ENCODE data around the gene GFRA1. TPM values are rescaled to one million over a fixed set of nuclear protein-coding genes. Genes with fewer than 3 reads are reported as not detected.

GFRA1 gene
- total and polyA plus RNA-seq, 2 donors (not counting 1 experiment from before 2014, with no cell fraction given) = not detected

DNA sequence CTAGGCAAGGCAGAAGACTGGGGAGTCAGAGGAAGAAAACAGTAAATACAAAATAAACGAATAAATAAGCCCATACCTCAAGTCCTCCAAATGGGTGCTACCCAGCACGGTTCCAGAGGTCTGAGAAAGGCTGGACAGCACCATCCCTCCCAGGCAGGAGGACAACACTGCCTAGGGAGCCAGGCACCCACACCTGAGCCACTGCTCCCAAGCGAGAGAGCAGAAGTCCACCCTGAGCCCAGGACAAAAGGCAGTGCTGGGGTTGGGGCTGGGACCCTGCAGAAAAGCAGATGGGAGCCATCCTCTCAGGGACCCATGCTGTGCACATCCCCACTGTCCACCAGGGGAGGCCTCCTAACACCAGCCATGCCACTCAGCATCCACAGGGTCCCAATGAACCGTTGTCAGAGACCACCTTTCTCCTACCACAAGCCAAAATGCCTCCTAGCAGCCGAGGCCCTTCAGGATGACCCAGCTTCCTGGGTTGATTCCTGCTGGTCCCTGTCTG, 16.2 kb downstream of the GFRA1 start:
- ChIA-PET CTCF (no interaction called here), POLR2A (no interaction called here)
- Histone ChIP-seq H3K4me2 (replicated peaks; ENCODE audit: low read depth, low read length, poor library complexity, severe bottlenecking) (no peak overlapping the region), H3K4me1 (ENCODE audit: control insufficient read depth in 2 of 2, insufficient read depth in 2 of 2, low read length in 2 of 2) (no peaks in the 10 kb centered on the region), H3K36me3 (replicated peaks in 1 of 2; ENCODE audit: control extremely low read depth in 1 of 2, control insufficient read depth in 1 of 2, extremely low read depth in 1 of 2, insufficient read depth in 2 of 2, low read length in 1 of 2) (no peaks in the 10 kb centered on the region), H3K27me3 (replicated peaks in 1 of 4; ENCODE audit: control extremely low read depth in 1 of 4, control insufficient read depth in 3 of 4, insufficient read depth in 4 of 4, low read length in 3 of 4) (no peaks in the 10 kb centered on the region), H3K4me3 (ENCODE audit: control extremely low read depth in 1 of 5, extremely low read depth in 1 of 5, insufficient read depth in 1 of 5, low read depth in 2 of 5, low read length in 4 of 5) (no peak overlapping the region), H3K9me3 (ENCODE audit: control extremely low read depth in 1 of 3, control insufficient read depth in 2 of 3, insufficient read depth in 1 of 3, low read length in 2 of 3) (peaks cover 0 to 6% (median 0%) of the 10 kb centered on the region in 3 donors), H3K27ac (ENCODE audit: low read length in 2 of 2) (no peak overlapping the region), H3K79me2 (ENCODE audit: control insufficient read depth, insufficient read depth, low read length) (no peaks in the 10 kb centered on the region), H2AFZ (ENCODE audit: insufficient read depth, low read depth, low read length, poor library complexity, severe bottlenecking) (no peak overlapping the region), H3K9ac (ENCODE audit: low read length) (no peak overlapping the region), H4K20me1 (ENCODE audit: control insufficient read depth, insufficient read depth, low read length, poor library complexity, severe bottlenecking) (no peaks in the 10 kb centered on the region)
- H3K27me3 Mint-ChIP-seq = no peaks in the 10 kb centered on the region
- no peak for TF ChIP-seq EZH2 (IDR thresholded peaks at IDR 0.05; ENCODE audit: borderline replicate concordance, insufficient read depth, low read depth, low read length, poor library complexity, severe bottlenecking)
- TF ChIP-seq, protein P1, sequence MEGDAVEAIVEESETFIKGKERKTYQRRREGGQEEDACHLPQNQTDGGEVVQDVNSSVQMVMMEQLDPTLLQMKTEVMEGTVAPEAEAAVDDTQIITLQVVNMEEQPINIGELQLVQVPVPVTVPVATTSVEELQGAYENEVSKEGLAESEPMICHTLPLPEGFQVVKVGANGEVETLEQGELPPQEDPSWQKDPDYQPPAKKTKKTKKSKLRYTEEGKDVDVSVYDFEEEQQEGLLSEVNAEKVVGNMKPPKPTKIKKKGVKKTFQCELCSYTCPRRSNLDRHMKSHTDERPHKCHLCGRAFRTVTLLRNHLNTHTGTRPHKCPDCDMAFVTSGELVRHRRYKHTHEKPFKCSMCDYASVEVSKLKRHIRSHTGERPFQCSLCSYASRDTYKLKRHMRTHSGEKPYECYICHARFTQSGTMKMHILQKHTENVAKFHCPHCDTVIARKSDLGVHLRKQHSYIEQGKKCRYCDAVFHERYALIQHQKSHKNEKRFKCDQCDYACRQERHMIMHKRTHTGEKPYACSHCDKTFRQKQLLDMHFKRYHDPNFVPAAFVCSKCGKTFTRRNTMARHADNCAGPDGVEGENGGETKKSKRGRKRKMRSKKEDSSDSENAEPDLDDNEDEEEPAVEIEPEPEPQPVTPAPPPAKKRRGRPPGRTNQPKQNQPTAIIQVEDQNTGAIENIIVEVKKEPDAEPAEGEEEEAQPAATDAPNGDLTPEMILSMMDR (IDR thresholded peaks at IDR 0.05) = no peak
- 71% methylated on average over 5 of the region's 5 CpGs for WGBS (ENCODE audit: insufficient coverage)
- intact Hi-C loops (cut with micrococcal nuclease) = no loop called here
- ATAC-seq (ENCODE audit: low read depth) (no peak), DNase-seq (no peak)
- no peaks in the 10 kb centered on the region for H3K4me1 Mint-ChIP-seq
- H3K4me3 Mint-ChIP-seq = no peak overlapping the region
- peaks cover 2% of the 10 kb centered on the region for H3K9me3 Mint-ChIP-seq (ENCODE audit: insufficient read depth)
- H3K27ac Mint-ChIP-seq = no peak overlapping the region

DNA sequence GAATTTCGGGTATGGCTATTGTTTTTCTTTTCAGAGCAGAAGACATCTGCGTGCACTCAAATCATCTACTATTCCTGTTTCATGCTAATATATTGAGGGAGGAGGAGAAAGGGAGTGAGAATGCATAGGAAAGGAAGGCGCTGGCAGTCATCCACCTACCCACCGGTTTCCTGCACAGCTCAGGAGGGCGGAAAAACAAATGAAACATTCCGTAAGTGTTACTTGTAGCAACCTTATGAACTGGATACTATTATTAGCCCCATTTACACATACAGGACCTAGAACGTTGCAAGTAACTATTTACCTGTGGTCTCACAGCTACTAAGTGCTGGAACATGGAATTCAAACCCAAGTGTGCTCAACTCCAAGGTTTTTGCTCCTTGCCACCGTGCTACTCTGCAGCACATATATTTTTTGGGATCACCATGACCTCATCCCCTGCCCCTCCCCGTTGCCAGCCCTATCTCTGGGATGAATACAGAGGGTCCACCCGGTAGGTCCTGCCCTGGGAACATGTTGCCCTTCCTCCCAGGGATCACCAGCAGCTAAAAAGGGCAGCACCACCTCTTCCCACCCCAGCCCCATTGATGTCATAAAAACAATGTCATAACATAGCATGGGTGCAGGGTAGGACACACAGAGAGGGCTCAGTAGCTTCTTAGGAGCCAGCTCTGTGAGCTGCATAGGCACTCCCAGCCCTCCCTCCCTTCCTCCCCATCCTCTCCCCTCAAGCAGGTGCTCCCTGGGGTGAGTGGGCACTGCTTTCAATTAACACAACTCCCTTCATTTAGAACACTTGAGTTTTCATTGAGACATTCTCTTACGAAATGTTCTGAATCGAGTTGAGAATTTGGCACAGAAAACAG, 16.9 kb downstream of the GFRA1 start:
- no peak for TF ChIP-seq EZH2 (IDR thresholded peaks at IDR 0.05; ENCODE audit: borderline replicate concordance, insufficient read depth, low read depth, low read length, poor library complexity, severe bottlenecking)
- TF ChIP-seq, protein P1 (IDR thresholded peaks at IDR 0.05) = no peak
- Histone ChIP-seq H3K36me3 (replicated peaks in 1 of 2; ENCODE audit: control extremely low read depth in 1 of 2, control insufficient read depth in 1 of 2, extremely low read depth in 1 of 2, insufficient read depth in 2 of 2, low read length in 1 of 2) (no peaks in the 10 kb centered on the region), H3K4me3 (ENCODE audit: control extremely low read depth in 1 of 5, extremely low read depth in 1 of 5, insufficient read depth in 1 of 5, low read depth in 2 of 5, low read length in 4 of 5) (no peak overlapping the region), H3K9ac (ENCODE audit: low read length) (no peak overlapping the region), H3K4me2 (replicated peaks; ENCODE audit: low read depth, low read length, poor library complexity, severe bottlenecking) (no peak overlapping the region), H2AFZ (ENCODE audit: insufficient read depth, low read depth, low read length, poor library complexity, severe bottlenecking) (no peak overlapping the region), H3K79me2 (ENCODE audit: control insufficient read depth, insufficient read depth, low read length) (no peaks in the 10 kb centered on the region), H4K20me1 (ENCODE audit: control insufficient read depth, insufficient read depth, low read length, poor library complexity, severe bottlenecking) (no peaks in the 10 kb centered on the region), H3K27ac (ENCODE audit: low read length in 2 of 2) (no peak overlapping the region), H3K27me3 (replicated peaks in 1 of 4; ENCODE audit: control extremely low read depth in 1 of 4, control insufficient read depth in 3 of 4, insufficient read depth in 4 of 4, low read length in 3 of 4) (no peaks in the 10 kb centered on the region), H3K4me1 (ENCODE audit: control insufficient read depth in 2 of 2, insufficient read depth in 2 of 2, low read length in 2 of 2) (no peaks in the 10 kb centered on the region), H3K9me3 (ENCODE audit: control extremely low read depth in 1 of 3, control insufficient read depth in 2 of 3, insufficient read depth in 1 of 3, low read length in 2 of 3) (peaks cover 0 to 8% (median 0%) of the 10 kb centered on the region in 3 donors)
- H3K27ac Mint-ChIP-seq = no peak overlapping the region
- no peaks in the 10 kb centered on the region for H3K4me1 Mint-ChIP-seq
- WGBS (ENCODE audit: insufficient coverage) = 73% methylated on average over 5 of the region's 12 CpGs
- intact Hi-C loops (cut with micrococcal nuclease) = no loop called here
- ChIA-PET CTCF (no interaction called here), POLR2A (no interaction called here)
- H3K27me3 Mint-ChIP-seq = no peaks in the 10 kb centered on the region
- H3K9me3 Mint-ChIP-seq (ENCODE audit: insufficient read depth) = peaks cover 2% of the 10 kb centered on the region
- ATAC-seq (ENCODE audit: low read depth) (no peak), DNase-seq (no peak)
- no peak overlapping the region for H3K4me3 Mint-ChIP-seq

All from B cell (primary cell).